SU-DHL-6 (cell line): ENCODE results near the gene TMIGD1.

Experiments
- H2AFZ ChIP-seq: fragments of 200-600 bp; sonication (generic); 2 replicates; pipeline ENCODE4 v1.6.1; 2014; ENCODE audit warnings: low read depth, mild to moderate bottlenecking, moderate library complexity, mixed read lengths, antibody characterized with exemption, low read length; ENCODE audit not compliant: severe bottlenecking
- H3F3A ChIP-seq: fragments of 200-600 bp; shearing (Covaris generic); 2 replicates; pipeline ENCODE4 v1.6.0; 2016; ENCODE audit warnings: antibody characterized with exemption, mild to moderate bottlenecking; ENCODE audit not compliant: insufficient read depth
- H3K27ac ChIP-seq: fragments of 200-600 bp; sonication (generic); 2 replicates; pipeline ENCODE4 v1.5.1; 2016; ENCODE audit warnings: low read depth, mild to moderate bottlenecking, low read length, moderate library complexity, mixed read lengths
- H3K27me3 ChIP-seq: fragments of 200-600 bp; sonication (generic), shearing (Covaris generic); 2 replicates; pipeline ENCODE4 v1.6.0; 2014; ENCODE audit warnings: mild to moderate bottlenecking, low read length
- H3K36me3 ChIP-seq: fragments of 200-600 bp; sonication (generic); 2 replicates; pipeline ENCODE4 v1.6.1; 2014; ENCODE audit warnings: mild to moderate bottlenecking, low read length, mixed read lengths
- H3K4me2 ChIP-seq: fragments of 300-600, 200-600 bp; shearing (Covaris generic), sonication (generic); 2 replicates; pipeline ENCODE4 v1.6.0; 2014; ENCODE audit warnings: low read length, low read depth, mild to moderate bottlenecking; ENCODE audit not compliant: poor library complexity, severe bottlenecking
- H3K4me3 ChIP-seq: fragments of 200-600 bp; sonication (generic); 2 replicates; pipeline ENCODE4 v1.5.1; 2014; ENCODE audit warnings: antibody characterized with exemption, low read length, mild to moderate bottlenecking, mixed read lengths; ENCODE audit not compliant: insufficient read depth, poor library complexity, severe bottlenecking
- H3K79me2 ChIP-seq: fragments of 200-600 bp; sonication (generic); 2 replicates; pipeline ENCODE4 v1.6.1; 2014; ENCODE audit warnings: mild to moderate bottlenecking, low read length, moderate library complexity; ENCODE audit not compliant: insufficient read depth
- H3K9ac ChIP-seq: fragments of 200-600 bp; sonication (generic); 2 replicates; pipeline ENCODE4 v1.7.0; 2014; ENCODE audit warnings: mild to moderate bottlenecking, low read length
- H3K9me2 ChIP-seq: fragments of 200-600 bp; sonication (generic); replicated peaks from 2 replicates; pipeline ENCODE4 v1.6.1; 2014; ENCODE audit warnings: low read length; ENCODE audit not compliant: insufficient read depth
- H3K9me3 ChIP-seq: fragments of 200-600 bp; sonication (generic); 2 replicates; pipeline ENCODE4 v1.6.1; 2014; ENCODE audit warnings: low read length, mixed read lengths; ENCODE audit not compliant: insufficient read depth
- H4K20me1 ChIP-seq: fragments of 200-600 bp; sonication (generic); 2 replicates; pipeline ENCODE4 v1.6.1; 2014; ENCODE audit warnings: low read depth, mild to moderate bottlenecking, antibody characterized with exemption, low read length, moderate library complexity, mixed read lengths
- CTCF ChIP-seq: fragments of 200-600 bp; sonication (generic); IDR thresholded peaks from one replicate; pipeline ENCODE4 v1.5.1; 2017; ENCODE audit warnings: antibody characterized with exemption, mild to moderate bottlenecking, low read length, moderate library complexity; ENCODE audit not compliant: insufficient read depth, poor library complexity, severe bottlenecking
- EZH2phosphoT487 ChIP-seq: fragments of 200-600 bp; sonication (generic), shearing (Covaris generic); conservative IDR thresholded peaks from 2 replicates; pipeline ENCODE4 v1.6.1; 2018; ENCODE audit warnings: mild to moderate bottlenecking, antibody characterized with exemption, low read length, moderate library complexity, mixed read lengths

Gene TMIGD1

GRCh38 chr17:30333503-30334360, at the start of gene TMIGD1:
Gene TMIGD1 (minus strand): TSS chr17:30334057. CDS start chr17:30332133, 1,924 bp downstream.
- no peak within 1 kb of the TSS for H3K4me3 ChIP-seq
- no peaks in the 10 kb centered on the region for H3K9me2 ChIP-seq
- H2AFZ ChIP-seq = no peak within 1 kb of the TSS
- no peaks in the 10 kb centered on the region for H3K9me3 ChIP-seq
- no peaks in the 10 kb centered on the region for H4K20me1 ChIP-seq
- H3K27me3 ChIP-seq = no peaks in the 10 kb centered on the region
- H3K36me3 ChIP-seq = no peaks in the 10 kb centered on the region
- H3K4me2 ChIP-seq = no peak within 1 kb of the TSS
- no peak within 1 kb of the TSS for H3K9ac ChIP-seq
- no peaks in the 10 kb centered on the region for H3F3A ChIP-seq
- H3K79me2 ChIP-seq = no peaks in the 10 kb centered on the region
- TF ChIP-seq CTCF = no peak
- TF ChIP-seq EZH2phosphoT487 = no peak
- H3K27ac ChIP-seq = no peak within 1 kb of the TSS

GRCh38 chr17:30382345-30382744, 48.5 kb upstream of the TMIGD1 start:
- H3F3A ChIP-seq = peaks cover 9% of the 10 kb centered on the region; the same call in 1 of the 2 replicates
- no peak overlapping the region for H3K9ac ChIP-seq
- H3K27me3 ChIP-seq = no peaks in the 10 kb centered on the region
- H2AFZ ChIP-seq = no peak overlapping the region
- TF ChIP-seq CTCF (no peak), EZH2phosphoT487 (no peak)
- H4K20me1 ChIP-seq = no peaks in the 10 kb centered on the region
- H3K9me2 ChIP-seq = no peaks in the 10 kb centered on the region
- no peaks in the 10 kb centered on the region for H3K36me3 ChIP-seq
- no peaks in the 10 kb centered on the region for H3K9me3 ChIP-seq
- H3K27ac ChIP-seq = no peak overlapping the region
- H3K79me2 ChIP-seq = no peaks in the 10 kb centered on the region
- no peak overlapping the region for H3K4me3 ChIP-seq
- H3K4me2 ChIP-seq = no peak overlapping the region

GRCh38 chr17:30381340-30381659, 47.4 kb upstream of the TMIGD1 start:
- no peaks in the 10 kb centered on the region for H3K9me3 ChIP-seq
- no peaks in the 10 kb centered on the region for H3K36me3 ChIP-seq
- no peak overlapping the region for H2AFZ ChIP-seq
- no peak overlapping the region for H3K4me3 ChIP-seq
- H3K27ac ChIP-seq = no peak overlapping the region
- TF ChIP-seq EZH2phosphoT487 = no peak
- no peak for TF ChIP-seq CTCF
- H3K79me2 ChIP-seq = no peaks in the 10 kb centered on the region
- no peak overlapping the region for H3K9ac ChIP-seq
- no peaks in the 10 kb centered on the region for H3K9me2 ChIP-seq
- peaks cover 9% of the 10 kb centered on the region; the same call in 1 of the 2 replicates for H3F3A ChIP-seq
- no peak overlapping the region for H3K4me2 ChIP-seq
- H3K27me3 ChIP-seq = no peaks in the 10 kb centered on the region
- no peaks in the 10 kb centered on the region for H4K20me1 ChIP-seq
